ENCODE data around the gene OXGR1.

Gene OXGR1

DNA sequence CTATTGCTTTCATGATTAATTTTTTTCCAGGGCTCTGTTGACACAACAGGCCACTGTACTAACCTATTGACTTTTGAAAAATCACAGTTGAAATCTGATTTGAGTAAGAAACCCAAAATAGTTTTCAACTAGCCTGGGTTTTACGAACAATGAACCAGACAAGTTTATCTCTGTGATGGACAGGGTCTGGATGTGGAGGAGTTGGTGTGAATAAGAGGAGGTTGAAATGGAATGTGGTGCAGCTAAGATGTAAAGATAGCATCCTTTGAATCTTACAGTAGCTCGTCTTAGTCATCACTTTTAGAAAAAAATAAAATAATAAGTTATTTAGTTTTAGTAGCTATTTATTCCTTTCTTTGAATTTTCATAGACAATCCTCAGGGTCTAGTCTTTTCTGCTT is 8.3 kb upstream of the OXGR1 start:
- H3K9ac ChIP-seq (ENCODE audit: low read length) = no peak overlapping the region
- no peaks in the 10 kb centered on the region for H3K9me3 ChIP-seq (ENCODE audit: low read length)
- H3K4me1 ChIP-seq (ENCODE audit: insufficient read depth, low read length, severe bottlenecking) = no peaks in the 10 kb centered on the region
- no peak overlapping the region for H3K4me3 ChIP-seq (ENCODE audit: low read depth, low read length, poor library complexity, severe bottlenecking)
- H4K20me1 ChIP-seq (ENCODE audit: insufficient read depth, low read length) = no peaks in the 10 kb centered on the region
- TF ChIP-seq, protein P1, sequence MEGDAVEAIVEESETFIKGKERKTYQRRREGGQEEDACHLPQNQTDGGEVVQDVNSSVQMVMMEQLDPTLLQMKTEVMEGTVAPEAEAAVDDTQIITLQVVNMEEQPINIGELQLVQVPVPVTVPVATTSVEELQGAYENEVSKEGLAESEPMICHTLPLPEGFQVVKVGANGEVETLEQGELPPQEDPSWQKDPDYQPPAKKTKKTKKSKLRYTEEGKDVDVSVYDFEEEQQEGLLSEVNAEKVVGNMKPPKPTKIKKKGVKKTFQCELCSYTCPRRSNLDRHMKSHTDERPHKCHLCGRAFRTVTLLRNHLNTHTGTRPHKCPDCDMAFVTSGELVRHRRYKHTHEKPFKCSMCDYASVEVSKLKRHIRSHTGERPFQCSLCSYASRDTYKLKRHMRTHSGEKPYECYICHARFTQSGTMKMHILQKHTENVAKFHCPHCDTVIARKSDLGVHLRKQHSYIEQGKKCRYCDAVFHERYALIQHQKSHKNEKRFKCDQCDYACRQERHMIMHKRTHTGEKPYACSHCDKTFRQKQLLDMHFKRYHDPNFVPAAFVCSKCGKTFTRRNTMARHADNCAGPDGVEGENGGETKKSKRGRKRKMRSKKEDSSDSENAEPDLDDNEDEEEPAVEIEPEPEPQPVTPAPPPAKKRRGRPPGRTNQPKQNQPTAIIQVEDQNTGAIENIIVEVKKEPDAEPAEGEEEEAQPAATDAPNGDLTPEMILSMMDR (IDR thresholded peaks at IDR 0.05; ENCODE audit: low read length) = no peak
- TF ChIP-seq EZH2 (IDR thresholded peaks at IDR 0.05; ENCODE audit: borderline replicate concordance, low read length) = no peak
- no peak overlapping the region for H2AFZ ChIP-seq (ENCODE audit: low read length)
- H3F3A ChIP-seq (ENCODE audit: insufficient read depth, low read length) = no peaks in the 10 kb centered on the region
- no peaks in the 10 kb centered on the region for H3K27me3 ChIP-seq (ENCODE audit: insufficient read depth, low read length)
- no peak overlapping the region for H3K27ac ChIP-seq (ENCODE audit: low read depth, low read length, poor library complexity, severe bottlenecking)
- H3K9me2 ChIP-seq (ENCODE audit: low read depth, low read length) = no peaks in the 10 kb centered on the region
- no peak overlapping the region for H3K4me2 ChIP-seq (ENCODE audit: low read length)
- no peaks in the 10 kb centered on the region for H3K36me3 ChIP-seq (ENCODE audit: insufficient read depth, low read length)
- H3K79me2 ChIP-seq (ENCODE audit: insufficient read depth, low read length) = no peaks in the 10 kb centered on the region

DNA sequence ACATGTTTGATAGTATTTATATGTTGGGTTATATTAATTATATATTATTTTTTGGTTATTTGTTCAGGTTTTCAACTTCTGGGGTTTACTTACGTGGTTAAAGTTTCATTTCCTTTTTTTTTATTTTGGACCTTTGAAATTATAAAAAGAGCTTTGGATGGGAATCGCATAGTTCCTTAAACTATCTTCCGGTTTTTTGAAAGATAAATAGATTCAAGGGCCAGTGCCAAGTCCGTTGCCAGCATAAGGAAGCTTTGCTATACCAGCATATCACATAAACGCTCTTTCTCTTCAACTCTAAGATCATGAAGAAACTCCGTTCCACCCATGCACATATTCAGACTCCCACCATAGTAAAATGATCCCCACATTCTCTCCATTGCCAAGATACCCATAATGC is 7.4 kb upstream of the OXGR1 start:
- Histone ChIP-seq H3K9me3 (ENCODE audit: low read length) (no peaks in the 10 kb centered on the region), H3K9ac (ENCODE audit: low read length) (no peak overlapping the region), H3K4me1 (ENCODE audit: insufficient read depth, low read length, severe bottlenecking) (no peaks in the 10 kb centered on the region), H2AFZ (ENCODE audit: low read length) (no peak overlapping the region), H3K27me3 (ENCODE audit: insufficient read depth, low read length) (no peaks in the 10 kb centered on the region), H3F3A (ENCODE audit: insufficient read depth, low read length) (no peaks in the 10 kb centered on the region), H3K36me3 (ENCODE audit: insufficient read depth, low read length) (no peaks in the 10 kb centered on the region), H3K4me3 (ENCODE audit: low read depth, low read length, poor library complexity, severe bottlenecking) (no peak overlapping the region), H4K20me1 (ENCODE audit: insufficient read depth, low read length) (no peaks in the 10 kb centered on the region), H3K4me2 (ENCODE audit: low read length) (no peak overlapping the region), H3K27ac (ENCODE audit: low read depth, low read length, poor library complexity, severe bottlenecking) (no peak overlapping the region), H3K79me2 (ENCODE audit: insufficient read depth, low read length) (no peaks in the 10 kb centered on the region), H3K9me2 (ENCODE audit: low read depth, low read length) (no peaks in the 10 kb centered on the region)
- TF ChIP-seq, protein P1 (IDR thresholded peaks at IDR 0.05; ENCODE audit: low read length) = no peak

DNA sequence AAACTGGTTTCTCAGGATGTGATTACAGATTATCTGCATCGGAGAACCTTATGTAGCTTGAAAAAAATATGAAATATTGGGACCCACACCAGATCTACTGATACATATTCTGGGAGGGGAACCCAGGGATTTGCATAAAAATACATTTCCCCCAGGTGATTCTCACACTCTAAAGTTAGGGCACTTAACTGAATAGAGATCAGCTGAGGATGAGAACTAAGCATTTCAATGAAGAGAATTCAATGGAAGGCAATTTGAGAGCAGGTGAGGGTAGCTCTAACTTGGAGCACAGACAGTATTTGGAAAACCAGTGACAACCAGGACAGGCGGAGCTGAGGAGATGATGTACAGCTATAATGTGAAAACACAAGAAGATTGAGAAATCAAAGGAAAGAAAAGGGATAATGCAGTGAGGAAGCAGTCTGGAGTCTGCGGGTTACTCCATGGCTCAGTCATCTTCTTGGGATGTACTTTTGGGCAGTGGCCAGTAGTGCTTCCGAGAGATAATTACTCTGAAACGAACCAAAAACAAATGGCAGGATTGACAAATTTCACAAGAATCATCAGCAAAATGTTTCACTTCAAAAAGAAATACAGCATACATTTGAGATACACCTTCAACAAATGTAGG is 6.1 kb upstream of the OXGR1 start:
- no peaks in the 10 kb centered on the region for H3K4me1 ChIP-seq (ENCODE audit: insufficient read depth, low read length, severe bottlenecking)
- no peaks in the 10 kb centered on the region for H3K36me3 ChIP-seq (ENCODE audit: insufficient read depth, low read length)
- no peak overlapping the region for H3K27ac ChIP-seq (ENCODE audit: low read depth, low read length, poor library complexity, severe bottlenecking)
- no peaks in the 10 kb centered on the region for H3F3A ChIP-seq (ENCODE audit: insufficient read depth, low read length)
- H4K20me1 ChIP-seq (ENCODE audit: insufficient read depth, low read length) = no peaks in the 10 kb centered on the region
- no peak overlapping the region for H2AFZ ChIP-seq (ENCODE audit: low read length)
- no peak for TF ChIP-seq EZH2 (IDR thresholded peaks at IDR 0.05; ENCODE audit: borderline replicate concordance, low read length)
- TF ChIP-seq, protein P1 (IDR thresholded peaks at IDR 0.05; ENCODE audit: low read length) = no peak
- H3K9ac ChIP-seq (ENCODE audit: low read length) = no peak overlapping the region
- no peak overlapping the region for H3K4me3 ChIP-seq (ENCODE audit: low read depth, low read length, poor library complexity, severe bottlenecking)
- no peaks in the 10 kb centered on the region for H3K9me2 ChIP-seq (ENCODE audit: low read depth, low read length)
- H3K79me2 ChIP-seq (ENCODE audit: insufficient read depth, low read length) = no peaks in the 10 kb centered on the region
- H3K9me3 ChIP-seq (ENCODE audit: low read length) = no peaks in the 10 kb centered on the region
- no peak overlapping the region for H3K4me2 ChIP-seq (ENCODE audit: low read length)
- no peaks in the 10 kb centered on the region for H3K27me3 ChIP-seq (ENCODE audit: insufficient read depth, low read length)
